Heart left ventricle (tissue), 13 donors: Measurements from ENCODE around the gene RAB38.

ENCODE experiments used
- CTCF ChIP-seq, 12 donors: fragments of 200-600 bp; sonication (generic) in 4 of 12; IDR thresholded peaks; one replicate each; pipeline versions ENCODE4 v1.5.0 to v1.8.0; 2018 to 2022; ENCODE audit warnings: antibody characterized with exemption in 12 of 12, mild to moderate bottlenecking in 5 of 12
- POLR2A ChIP-seq, 2 donors: fragments of 450-650 bp; IDR thresholded peaks; one replicate each; pipeline ENCODE4 v1.6.1; 2017; ENCODE audit warnings: antibody characterized with exemption in 2 of 2, mild to moderate bottlenecking in 2 of 2, moderate library complexity in 2 of 2
- donor health status: ischemic (EF 13 %, LVEDD 7.1; RV severe dilation, severe dysfunction).
- donor health status: DM: no; HTN: yes; CAD: no.
- donor health status: DM: no; HTN: no; CAD: no.
- donor health status: ischemic (EF 25% LVEDD 6.9; RV normal size, moderate dysfunction).
- donor health status: ischemic (EF 25% LVEDD 5.7; RV mildly dilated, moderate dysfunction).
- donor health status: ischemic (EF 35%, LVEDD 5.7; RV mildly dilated, moderate dysfunction).
- donor health status: nonischemic (EF 11% LVEDD 7.7; RV severe dilation, severe dysfunction).
- donor health status: DM: yes; HTN: yes; CAD: no.
- donor health status: PGD.
- donor health status: ischemic (EF 29% LVEDD 5.4; RV normal size, mild dysfunction).
- donor health status: nonischemic (EF 23%, LVEDD 6.1; RV moderate dilation, normal function).

- no peak for TF ChIP-seq CTCF (IDR thresholded peaks at IDR 0.05)
- TF ChIP-seq POLR2A (IDR thresholded peaks at IDR 0.05) = no peak
These were observed 70.8 kb downstream of the RAB38 start for GRCh38 chr11:88104408-88104807.
